HCT116 (cell line): ENCODE results near the gene TRAT1.

Experiments used
- CBX3 ChIP-seq: IDR thresholded peaks from 2 replicates; pipeline ENCODE4 v1.6.1; 2012; ENCODE audit warnings: low read depth
- CEBPB ChIP-seq: IDR thresholded peaks from 2 replicates; pipeline ENCODE4 v1.6.1; 2012; ENCODE audit warnings: low read depth
- CTCF ChIP-seq, 3 experiments: fragments of 200-600 bp in 1 of 3; sonication (generic) in 1 of 3; IDR thresholded peaks in 2 of 3; conservative IDR thresholded peaks in 1 of 3; 2 replicates each; pipeline ENCODE4 v1.5.1; 2012 to 2017; ENCODE audit warnings: low read depth in 2 of 3, low read length in 2 of 3, antibody characterized with exemption in 1 of 3, borderline replicate concordance in 1 of 3, control low read depth in 1 of 3, mild to moderate bottlenecking in 1 of 3, mixed read lengths in 1 of 3, mixed run types in 1 of 3, moderate library complexity in 1 of 3; ENCODE audit not compliant: insufficient read depth in 1 of 3
- EZH2 ChIP-seq: fragments of 200-600 bp; sonication (generic); IDR thresholded peaks from 2 replicates; pipeline ENCODE4 v1.6.1; 2017; ENCODE audit warnings: antibody characterized with exemption, mixed run types
- JUND ChIP-seq: IDR thresholded peaks from 2 replicates; pipeline ENCODE4 v1.6.1; 2012
- POLR2A ChIP-seq: IDR thresholded peaks from 2 replicates; pipeline ENCODE4 v1.7.0; 2011; ENCODE audit warnings: borderline replicate concordance; ENCODE audit not compliant: insufficient read depth, insufficient read length; ENCODE audit errors: extremely low read depth
- POLR2AphosphoS5 ChIP-seq: IDR thresholded peaks from 2 replicates; pipeline ENCODE4 v1.6.1; 2011; ENCODE audit warnings: mild to moderate bottlenecking, low read depth, low read length, moderate library complexity
- RAD21 ChIP-seq: IDR thresholded peaks from 2 replicates; pipeline ENCODE4 v1.6.1; 2012; ENCODE audit warnings: low read depth, mild to moderate bottlenecking
- SIN3A ChIP-seq: IDR thresholded peaks from 2 replicates; pipeline ENCODE4 v1.6.1; 2012; ENCODE audit warnings: low read depth
- ZBTB33 ChIP-seq: IDR thresholded peaks from 2 replicates; pipeline ENCODE4 v1.6.1; 2011; ENCODE audit warnings: mild to moderate bottlenecking, low read length, moderate library complexity; ENCODE audit not compliant: insufficient replicate concordance; ENCODE audit errors: extremely low read depth
- ZFX ChIP-seq: fragments of 450-650 bp; IDR thresholded peaks from 2 replicates; pipeline ENCODE4 v1.6.1; 2017
- ZNF274 ChIP-seq: fragments of 200-500 bp; sonication (Bioruptor generic); IDR thresholded peaks from 2 replicates; pipeline ENCODE4 v1.6.1; 2014; ENCODE audit warnings: mild to moderate bottlenecking, low read depth, low read length, inconsistent platforms
- TF ChIP-seq, protein P1 (sequence below): IDR thresholded peaks from 2 replicates; pipeline ENCODE4 v1.6.1; 2012
- TF ChIP-seq, protein P2 (sequence below): IDR thresholded peaks from 2 replicates; pipeline ENCODE4 v1.6.1; 2012; ENCODE audit warnings: low read depth

- TF ChIP-seq CTCF (IDR thresholded peaks at IDR 0.05 in 2 of 3, conservative IDR thresholded peaks at IDR 0.05 in 1 of 3; ENCODE audit: borderline replicate concordance in 1 of 3, insufficient read depth in 1 of 3, low read depth in 2 of 3, low read length in 2 of 3) (no peak), POLR2A (no peak), POLR2AphosphoS5 (no peak), SIN3A (no peak), RAD21 (no peak), CEBPB (no peak), EZH2 (no peak), ZBTB33 (no peak), CBX3 (no peak), ZNF274 (no peak), JUND (no peak), ZFX (no peak)
- TF ChIP-seq, protein P1, sequence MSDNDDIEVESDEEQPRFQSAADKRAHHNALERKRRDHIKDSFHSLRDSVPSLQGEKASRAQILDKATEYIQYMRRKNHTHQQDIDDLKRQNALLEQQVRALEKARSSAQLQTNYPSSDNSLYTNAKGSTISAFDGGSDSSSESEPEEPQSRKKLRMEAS, result no peak
- TF ChIP-seq, protein P2, sequence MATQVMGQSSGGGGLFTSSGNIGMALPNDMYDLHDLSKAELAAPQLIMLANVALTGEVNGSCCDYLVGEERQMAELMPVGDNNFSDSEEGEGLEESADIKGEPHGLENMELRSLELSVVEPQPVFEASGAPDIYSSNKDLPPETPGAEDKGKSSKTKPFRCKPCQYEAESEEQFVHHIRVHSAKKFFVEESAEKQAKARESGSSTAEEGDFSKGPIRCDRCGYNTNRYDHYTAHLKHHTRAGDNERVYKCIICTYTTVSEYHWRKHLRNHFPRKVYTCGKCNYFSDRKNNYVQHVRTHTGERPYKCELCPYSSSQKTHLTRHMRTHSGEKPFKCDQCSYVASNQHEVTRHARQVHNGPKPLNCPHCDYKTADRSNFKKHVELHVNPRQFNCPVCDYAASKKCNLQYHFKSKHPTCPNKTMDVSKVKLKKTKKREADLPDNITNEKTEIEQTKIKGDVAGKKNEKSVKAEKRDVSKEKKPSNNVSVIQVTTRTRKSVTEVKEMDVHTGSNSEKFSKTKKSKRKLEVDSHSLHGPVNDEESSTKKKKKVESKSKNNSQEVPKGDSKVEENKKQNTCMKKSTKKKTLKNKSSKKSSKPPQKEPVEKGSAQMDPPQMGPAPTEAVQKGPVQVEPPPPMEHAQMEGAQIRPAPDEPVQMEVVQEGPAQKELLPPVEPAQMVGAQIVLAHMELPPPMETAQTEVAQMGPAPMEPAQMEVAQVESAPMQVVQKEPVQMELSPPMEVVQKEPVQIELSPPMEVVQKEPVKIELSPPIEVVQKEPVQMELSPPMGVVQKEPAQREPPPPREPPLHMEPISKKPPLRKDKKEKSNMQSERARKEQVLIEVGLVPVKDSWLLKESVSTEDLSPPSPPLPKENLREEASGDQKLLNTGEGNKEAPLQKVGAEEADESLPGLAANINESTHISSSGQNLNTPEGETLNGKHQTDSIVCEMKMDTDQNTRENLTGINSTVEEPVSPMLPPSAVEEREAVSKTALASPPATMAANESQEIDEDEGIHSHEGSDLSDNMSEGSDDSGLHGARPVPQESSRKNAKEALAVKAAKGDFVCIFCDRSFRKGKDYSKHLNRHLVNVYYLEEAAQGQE, result no peak
Observed at GRCh38 chr3:108780235-108780634, 42.4 kb upstream of the TRAT1 start.
